ENCODE data around the gene KCNMA1.

DNA sequence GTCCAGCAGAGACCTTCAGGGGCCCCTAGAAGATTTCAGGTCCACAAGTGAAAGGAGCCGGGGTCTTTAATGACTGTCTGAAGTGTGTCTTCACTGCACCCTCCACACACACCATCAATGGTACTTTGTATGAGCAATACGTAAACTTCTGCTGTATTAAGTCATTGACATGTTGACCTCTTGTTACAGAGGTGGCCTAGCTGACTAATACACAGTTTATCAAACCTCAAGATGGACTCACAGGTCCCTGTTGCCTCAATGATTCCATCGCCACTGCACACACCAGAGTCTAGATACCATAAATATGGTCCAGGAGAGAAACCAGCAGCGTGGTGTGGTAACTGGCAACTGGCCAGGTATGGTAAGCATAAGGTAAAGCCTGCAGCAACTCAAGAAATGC, 19.5 kb downstream of the KCNMA1 start:
- no peak for TF ChIP-seq POLR2A (IDR thresholded peaks at IDR 0.05)
- TF ChIP-seq, protein P1, sequence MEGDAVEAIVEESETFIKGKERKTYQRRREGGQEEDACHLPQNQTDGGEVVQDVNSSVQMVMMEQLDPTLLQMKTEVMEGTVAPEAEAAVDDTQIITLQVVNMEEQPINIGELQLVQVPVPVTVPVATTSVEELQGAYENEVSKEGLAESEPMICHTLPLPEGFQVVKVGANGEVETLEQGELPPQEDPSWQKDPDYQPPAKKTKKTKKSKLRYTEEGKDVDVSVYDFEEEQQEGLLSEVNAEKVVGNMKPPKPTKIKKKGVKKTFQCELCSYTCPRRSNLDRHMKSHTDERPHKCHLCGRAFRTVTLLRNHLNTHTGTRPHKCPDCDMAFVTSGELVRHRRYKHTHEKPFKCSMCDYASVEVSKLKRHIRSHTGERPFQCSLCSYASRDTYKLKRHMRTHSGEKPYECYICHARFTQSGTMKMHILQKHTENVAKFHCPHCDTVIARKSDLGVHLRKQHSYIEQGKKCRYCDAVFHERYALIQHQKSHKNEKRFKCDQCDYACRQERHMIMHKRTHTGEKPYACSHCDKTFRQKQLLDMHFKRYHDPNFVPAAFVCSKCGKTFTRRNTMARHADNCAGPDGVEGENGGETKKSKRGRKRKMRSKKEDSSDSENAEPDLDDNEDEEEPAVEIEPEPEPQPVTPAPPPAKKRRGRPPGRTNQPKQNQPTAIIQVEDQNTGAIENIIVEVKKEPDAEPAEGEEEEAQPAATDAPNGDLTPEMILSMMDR (IDR thresholded peaks at IDR 0.05 in 4 of 5, conservative IDR thresholded peaks at IDR 0.05 in 1 of 5): no peak
